Stimulated activated CD8-positive, alpha-beta memory T cell treated with anti-CD3 and anti-CD28 coated beads, Interleukin-12 subunit alpha, Interleukin-12 subunit beta, amount 100 ng/mL, for 24 hours (primary cell): ENCODE measurements around the gene COLQ.
"Not testable (repeated sequence)": the region's sequence is repeated elsewhere in the genome, so short reads cannot be mapped to it uniquely, and the experiment has no call there.

Source experiments
- DNase-seq: peaks from one replicate; pipeline ENCODE4 v3.0.0-alpha.2; 2020; ENCODE audit errors: extremely low read depth

COLQ gene

GRCh38 chr3:15491143-15491542, 30.4 kb downstream of the COLQ start:
- DNase-seq, result no peak

- no peak for DNase-seq
Measured at GRCh38 chr3:15490158-15490557, 31.3 kb downstream of the COLQ start.

DNA sequence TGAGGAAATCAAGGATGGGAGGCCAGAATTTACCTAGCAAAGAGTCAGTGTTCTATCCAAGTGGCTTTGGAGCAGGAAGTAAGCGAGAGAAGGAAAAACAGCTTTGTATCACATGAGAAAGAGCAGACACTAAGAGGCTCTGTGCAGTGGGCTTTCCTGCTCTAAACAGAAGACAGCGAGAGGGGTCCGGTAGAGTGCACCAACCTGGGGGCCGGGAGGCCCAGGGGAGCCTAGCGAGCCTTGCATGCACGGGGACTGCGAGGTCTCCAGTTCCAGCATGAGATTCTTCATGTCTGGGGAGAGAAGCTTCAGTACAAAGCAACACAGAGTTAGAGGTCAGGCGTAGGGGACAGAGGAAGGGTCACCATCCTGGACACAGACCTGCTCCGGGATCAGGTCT, 33.5 kb downstream of the COLQ start:
- DNase-seq, result no peak

GRCh38 chr3:15486979-15487378, 34.5 kb downstream of the COLQ start:
- DNase-seq, result no peak

GRCh38 chr3:15486020-15486419, 35.5 kb downstream of the COLQ start:
- no peak for DNase-seq

GRCh38 chr3:15484551-15484950, 37.0 kb downstream of the COLQ start:
- DNase-seq, result not testable (repeated sequence)

- DNase-seq, result no peak
Measured at GRCh38 chr3:15479400-15480224, 41.9 kb downstream of the COLQ start.

DNA sequence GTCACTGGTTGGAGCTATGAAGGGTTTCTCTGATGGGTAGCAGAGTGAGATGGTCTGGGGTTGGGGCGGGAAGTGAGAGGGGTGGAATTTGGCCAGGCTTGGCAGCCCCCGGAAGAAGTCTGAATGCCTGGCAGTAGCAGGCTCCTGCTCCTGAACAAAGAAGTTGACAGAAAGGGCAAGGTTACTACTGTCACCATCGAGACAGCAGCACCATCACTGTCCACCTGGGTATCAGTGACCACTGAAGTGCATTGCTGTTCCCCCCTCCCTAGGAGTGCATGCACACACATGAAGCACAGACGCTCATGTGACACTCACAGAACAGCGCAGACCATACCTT, 42.9 kb downstream of the COLQ start:
- no peak for DNase-seq

DNA sequence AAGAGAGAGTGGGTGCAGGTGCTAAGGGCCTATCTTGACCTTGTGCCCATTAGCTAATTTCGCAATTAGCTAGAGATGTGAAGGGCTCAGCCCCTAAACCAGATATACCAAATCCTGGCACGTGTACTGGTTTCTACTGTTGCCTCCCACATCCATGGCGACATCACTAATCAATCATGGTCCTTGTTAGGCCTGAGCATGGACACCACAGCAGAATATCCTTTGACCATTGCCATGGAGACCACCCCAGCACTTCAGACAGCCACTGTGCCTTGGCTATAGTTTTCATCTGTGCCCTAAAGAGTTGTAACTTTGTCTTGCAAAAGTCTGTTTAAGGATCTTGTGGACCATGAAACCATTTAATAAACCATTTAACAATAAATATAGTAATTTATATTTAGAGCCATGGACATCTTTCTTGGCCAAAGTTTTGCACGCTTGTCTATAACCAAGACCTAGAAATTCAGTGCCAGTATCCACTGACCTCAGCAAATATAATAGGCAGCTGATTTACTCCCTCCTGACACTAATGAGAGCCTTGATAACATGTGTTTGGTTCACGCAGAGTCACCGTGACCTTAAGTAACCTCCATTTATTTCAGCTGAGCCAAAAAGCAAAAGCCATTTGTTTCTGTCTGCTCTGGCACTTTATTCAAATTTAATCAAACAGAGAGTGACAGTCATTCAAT, 43.4 kb downstream of the COLQ start:
- no peak for DNase-seq

- no peak for DNase-seq
Measured at GRCh38 chr3:15476378-15476777, 45.1 kb downstream of the COLQ start.

DNA sequence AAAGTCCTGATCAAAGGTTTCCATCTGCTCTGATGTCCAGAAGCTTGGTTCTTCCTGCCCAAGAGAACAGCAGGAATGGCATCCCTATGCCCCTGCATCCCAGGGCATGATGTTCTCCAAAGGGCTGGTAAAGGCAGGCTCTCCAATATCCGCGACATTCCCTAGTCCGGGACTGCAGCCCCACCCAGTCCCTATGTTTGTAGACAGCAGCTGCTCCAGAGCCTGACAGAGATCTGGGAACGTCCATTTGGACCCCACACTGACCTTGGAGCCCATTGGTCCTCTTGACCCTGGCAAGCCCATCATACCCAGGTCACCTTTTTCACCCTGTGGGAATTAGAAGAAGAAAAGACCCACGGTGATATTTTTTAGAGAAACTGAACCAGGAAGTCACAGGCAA, 46.3 kb downstream of the COLQ start:
- no peak for DNase-seq

DNA sequence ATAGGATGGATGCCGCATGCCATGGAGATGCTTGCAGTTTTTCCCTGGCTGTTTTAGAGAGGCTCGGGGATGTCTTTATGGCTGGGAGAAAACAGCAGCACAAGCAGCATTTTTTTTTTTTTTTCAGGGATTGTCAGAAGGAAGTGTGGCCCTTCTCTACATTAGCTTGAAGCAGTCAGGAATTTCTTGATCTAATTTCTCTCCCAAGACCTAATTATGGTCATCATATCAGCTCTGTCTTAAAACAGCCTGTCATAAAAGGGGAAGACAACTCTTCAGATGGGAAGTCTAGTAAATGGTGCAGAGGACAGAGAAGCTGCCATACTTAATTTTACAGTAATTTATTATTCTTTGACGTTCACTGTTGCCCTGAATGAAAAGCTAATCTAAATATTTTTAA, 49.6 kb downstream of the COLQ start:
- DNase-seq, result no peak

DNA sequence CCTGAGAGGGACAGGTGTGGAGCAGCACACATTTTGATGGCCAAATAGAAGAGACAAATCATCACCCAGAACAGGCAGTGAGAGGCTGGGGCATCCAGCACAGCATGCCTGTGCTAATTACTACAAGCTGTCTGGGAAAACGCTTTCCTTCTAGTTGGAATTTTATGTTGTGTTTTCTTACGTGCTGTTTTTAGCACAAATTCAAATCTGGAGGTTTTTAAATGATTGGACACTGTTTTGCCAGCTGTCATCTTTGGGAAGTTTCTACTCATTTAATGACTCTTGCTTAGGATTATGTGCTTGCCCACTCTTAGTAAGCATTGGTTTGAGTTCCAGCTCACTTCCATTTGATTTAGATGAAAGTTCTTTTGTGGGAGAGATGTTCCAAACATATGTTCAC, 50.7 kb downstream of the COLQ start:
- DNase-seq, result no peak

DNA sequence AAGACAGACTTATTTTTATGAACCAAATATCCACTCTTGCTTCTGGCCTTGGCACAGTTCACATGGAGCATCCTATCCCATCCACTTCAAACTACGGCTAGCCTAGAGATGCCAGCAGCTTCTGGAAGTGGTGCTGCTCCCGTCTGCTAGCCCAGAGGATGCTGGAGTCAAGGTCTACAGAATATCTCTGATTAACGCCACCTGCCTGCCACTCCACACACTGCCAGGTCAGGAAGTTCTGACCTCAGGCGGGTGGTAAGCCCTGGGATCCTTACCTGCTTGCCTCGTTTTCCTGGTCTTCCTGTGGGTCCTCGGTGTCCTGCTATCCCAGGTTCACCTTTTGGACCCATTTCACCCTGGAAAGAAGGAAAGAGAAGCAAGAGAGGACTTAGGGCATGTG, 51.2 kb downstream of the COLQ start:
- no peak for DNase-seq

GRCh38 chr3:15467227-15468181, 54.0 kb downstream of the COLQ start:
- DNase-seq, result no peak

DNA sequence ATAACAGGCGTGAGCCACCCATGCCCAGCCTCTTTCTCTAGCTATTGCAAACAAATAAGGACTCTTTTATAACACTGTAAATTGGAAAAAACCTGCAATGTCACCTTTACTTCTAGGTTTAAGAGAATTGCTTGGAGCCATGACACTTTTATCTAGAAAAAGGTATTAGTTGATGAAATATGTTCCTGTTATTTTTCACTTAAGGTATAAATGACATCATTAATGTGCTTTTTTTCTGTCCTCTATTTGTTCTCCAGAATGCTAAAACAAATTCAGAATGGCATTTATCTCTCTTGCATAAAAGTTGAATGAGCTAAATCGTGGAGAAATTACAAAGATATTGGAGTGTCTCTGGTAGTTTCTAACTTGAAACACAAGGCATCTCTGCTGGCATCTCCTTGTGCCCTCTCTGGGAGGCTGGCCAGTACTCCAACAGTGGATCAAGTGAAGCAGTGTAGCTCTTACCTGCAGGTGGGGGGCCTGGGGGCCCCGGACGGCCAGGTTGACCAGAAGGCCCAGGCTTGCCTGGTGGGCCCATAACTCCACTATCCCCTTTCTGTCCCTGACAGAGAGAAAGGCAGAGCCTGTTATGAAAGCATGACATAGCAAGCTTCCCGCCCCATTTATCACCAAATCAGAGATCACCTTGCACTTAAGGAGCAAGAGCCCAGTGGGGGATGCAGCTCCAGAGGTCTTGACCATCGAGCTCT, 55.5 kb downstream of the COLQ start:
- no peak for DNase-seq

DNA sequence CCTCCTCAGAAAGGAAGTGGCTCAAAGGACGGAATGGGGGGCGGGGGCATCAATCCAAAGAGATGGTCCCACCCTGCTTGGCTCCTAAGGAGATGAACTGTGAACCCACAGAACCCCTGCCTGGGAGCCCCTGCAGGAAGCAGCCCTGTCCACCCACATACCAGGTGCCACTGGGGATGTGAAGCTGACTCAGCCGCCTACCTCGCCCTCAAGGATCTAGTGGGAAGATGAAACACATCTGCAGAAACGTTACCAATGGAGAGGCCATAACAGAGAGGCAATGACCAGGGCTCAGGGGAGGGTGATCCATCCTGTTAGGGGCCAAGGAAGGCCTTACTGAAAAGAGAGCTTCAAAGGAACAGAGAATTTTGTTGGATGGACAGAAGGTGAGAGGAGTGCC, 59.1 kb downstream of the COLQ start:
- DNase-seq, result no peak

GRCh38 chr3:15460891-15461531, 60.5 kb downstream of the COLQ start:
- DNase-seq, result no peak

GRCh38 chr3:15458212-15458780, 63.2 kb downstream of the COLQ start:
- no peak for DNase-seq

DNA sequence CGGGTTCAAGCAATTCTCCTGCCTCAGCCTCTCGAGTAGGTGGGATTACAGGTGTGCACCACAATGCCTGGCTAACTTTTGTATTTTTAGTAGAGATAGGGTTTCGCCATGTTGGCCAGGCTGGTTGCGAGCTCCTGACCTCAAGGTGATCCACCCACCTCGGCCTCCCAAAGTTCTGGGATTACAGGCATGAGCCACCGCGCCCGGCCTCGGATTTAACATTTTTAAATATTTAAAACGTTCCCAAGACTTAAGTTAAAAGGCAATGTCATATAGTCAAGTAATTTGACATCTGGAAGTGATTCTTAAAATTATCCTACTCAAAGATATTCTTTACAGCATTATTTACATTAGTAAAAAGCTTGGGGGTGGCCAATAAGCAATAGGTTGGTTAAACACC, 64.6 kb downstream of the COLQ start:
- DNase-seq, result not testable (repeated sequence)

GRCh38 chr3:15456321-15456720, 65.2 kb downstream of the COLQ start:
- no peak for DNase-seq
